Kidney (tissue), 22 donors: ENCODE data around the gene LYZ. TPM values are rescaled to one million over a fixed set of nuclear protein-coding genes. Genes with fewer than 3 reads are reported as not detected.

Experiments
- DNase-seq, 5 donors: peaks; one replicate each; pipeline ENCODE4 v3.0.0-alpha.2; 2013 to 2020
- FAIRE-seq: peaks from 2 replicates; lab custom pipeline; 2012; peaks lifted over from hg19 to GRCh38; lab: Jason Lieb, UNC
- H3K27ac ChIP-seq, 2 donors: one replicate each; pipeline ENCODE4 v1.7.0; 2013; ENCODE audit warnings: low read depth in 2 of 2, low read length in 2 of 2, inconsistent platforms in 1 of 2
- H3K27me3 ChIP-seq: one replicate; pipeline ENCODE4 v1.7.1; 2013; ENCODE audit warnings: low read length, inconsistent platforms; ENCODE audit not compliant: control insufficient read depth, insufficient read depth
- H3K36me3 ChIP-seq, 3 donors: one replicate each; pipeline versions ENCODE4 v1.7.0 to v1.7.1; 2013; ENCODE audit warnings: low read length in 3 of 3, control low read depth in 1 of 3, inconsistent platforms in 1 of 3; ENCODE audit not compliant: insufficient read depth in 3 of 3, control insufficient read depth in 2 of 3
- H3K4me1 ChIP-seq, 3 donors: one replicate each; pipeline versions ENCODE4 v1.7.0 to v1.7.1; 2013; ENCODE audit warnings: low read length in 3 of 3, inconsistent platforms in 1 of 3, low read depth in 1 of 3; ENCODE audit not compliant: control insufficient read depth in 2 of 3, insufficient read depth in 2 of 3
- H3K4me3 ChIP-seq, 3 donors: one replicate each; pipeline versions ENCODE4 v1.7.0 to v1.8.1; 2013; ENCODE audit warnings: low read length in 3 of 3, control low read depth in 1 of 3, inconsistent platforms in 1 of 3
- H3K9ac ChIP-seq, 3 donors: one replicate each; pipeline versions ENCODE4 v1.7.0 to v1.7.1; 2013; ENCODE audit warnings: low read length in 3 of 3, control low read depth in 1 of 3, inconsistent platforms in 1 of 3
- H3K9me3 ChIP-seq, 3 donors: one replicate each; pipeline versions ENCODE4 v1.7.0 to v1.7.1; 2013; ENCODE audit warnings: low read length in 3 of 3, control low read depth in 1 of 3, inconsistent platforms in 1 of 3; ENCODE audit not compliant: control insufficient read depth in 2 of 3, insufficient read depth in 1 of 3
- CTCF ChIP-seq: IDR thresholded peaks from 3 replicates; pipeline ENCODE4 v1.5.1; 2012; ENCODE audit warnings: mild to moderate bottlenecking, moderate library complexity, borderline replicate concordance; ENCODE audit not compliant: insufficient read depth; ENCODE audit errors: extremely low read depth
- intact Hi-C: fragments of 100-400 bp; cut with DNase I; formaldehyde crosslinking; loops from one replicate; pipeline ENCODE4 v1.11.1; 2022
- long read RNA-seq, 10 donors: library from polyadenylated mRNA in 1 of 10; unstranded in 1 of 10; transcript quantifications; one replicate each; pipeline ENCODE4 v2.0.0 and lab custom pipeline, GENCODE V29; 2021 to 2026
- polyA plus RNA-seq: library from polyadenylated mRNA; stranded (reverse); fragments of 350-450 nt; fragmentation: Illumina TruSeq; extraction: RNeasy Lipid Tissue Mini Kit (QIAGEN cat#74804); gene quantifications from one replicate; pipeline ENCODE4 v1.2.3, GENCODE V29; 2014; ENCODE audit warnings: low read depth, low replicate concordance; ENCODE audit not compliant: insufficient read depth
- total RNA-seq: library from RNA; stranded (reverse); fragmentation: NEBNext Ultra II Directional; extraction: Animal tissue kit (Norgen Biotek cat#: 25700); gene quantifications from one replicate; pipeline ENCODE4 v1.2.1, GENCODE V29; 2021
- donor health status: control.
- donor health status: control.
- donor health status: control.
- donor health status: control.
- donor health status: control.
- donor health status: DM: yes; HTN: yes; CAD: no.
- donor health status: Normal renal cell carcinoma (clear cell type).

Gene LYZ
- total RNA-seq (70.9 TPM), polyA plus RNA-seq (7.1 TPM)
- long read RNA-seq, donor 1, partial matches to known transcripts, result 0 of 2 reads
- long read RNA-seq, donor 1, other reads (novel, unspliced or antisense), result 0 of 2 reads
- long read RNA-seq, donor 2, transcript LYZ-201 (4 exons, 1,530 nt), result major isoform, 6 of 6 reads
- long read RNA-seq, donor 2, partial matches to known transcripts, result 0 of 6 reads
- long read RNA-seq, donor 2, other reads (novel, unspliced or antisense), result 0 of 6 reads
- long read RNA-seq, donor 3, transcript LYZ-201 (4 exons, 1,530 nt), result major isoform, 9 of 9 reads
- long read RNA-seq, donor 3, partial matches to known transcripts, result 0 of 9 reads
- long read RNA-seq, donor 3, other reads (novel, unspliced or antisense), result 0 of 9 reads
- long read RNA-seq, donor 4, partial matches to known transcripts, result 0 of 4 reads
- long read RNA-seq, donor 4, other reads (novel, unspliced or antisense), result 0 of 4 reads
- long read RNA-seq, donor 5, partial matches to known transcripts, result 0 of 3 reads
- long read RNA-seq, donor 5, other reads (novel, unspliced or antisense), result 0 of 3 reads
- long read RNA-seq, donor 6, partial matches to known transcripts, result 0 of 2 reads
- long read RNA-seq, donor 6, other reads (novel, unspliced or antisense), result 0 of 2 reads
- long read RNA-seq, donor 7, transcript LYZ-201 (4 exons, 1,530 nt), result major isoform, 5 of 7 reads
- long read RNA-seq, donor 7, partial matches to known transcripts, result 0 of 7 reads
- long read RNA-seq, donor 7, other reads (novel, unspliced or antisense), result 2 of 7 reads
- long read RNA-seq, donor 8, partial matches to known transcripts, result 0 of 3 reads
- long read RNA-seq, donor 8, other reads (novel, unspliced or antisense), result 0 of 3 reads
- long read RNA-seq, donor 9, partial matches to known transcripts, result 0 of 2 reads
- long read RNA-seq, donor 9, other reads (novel, unspliced or antisense), result 0 of 2 reads
- long read RNA-seq, donor 10, result 0 reads

DNA sequence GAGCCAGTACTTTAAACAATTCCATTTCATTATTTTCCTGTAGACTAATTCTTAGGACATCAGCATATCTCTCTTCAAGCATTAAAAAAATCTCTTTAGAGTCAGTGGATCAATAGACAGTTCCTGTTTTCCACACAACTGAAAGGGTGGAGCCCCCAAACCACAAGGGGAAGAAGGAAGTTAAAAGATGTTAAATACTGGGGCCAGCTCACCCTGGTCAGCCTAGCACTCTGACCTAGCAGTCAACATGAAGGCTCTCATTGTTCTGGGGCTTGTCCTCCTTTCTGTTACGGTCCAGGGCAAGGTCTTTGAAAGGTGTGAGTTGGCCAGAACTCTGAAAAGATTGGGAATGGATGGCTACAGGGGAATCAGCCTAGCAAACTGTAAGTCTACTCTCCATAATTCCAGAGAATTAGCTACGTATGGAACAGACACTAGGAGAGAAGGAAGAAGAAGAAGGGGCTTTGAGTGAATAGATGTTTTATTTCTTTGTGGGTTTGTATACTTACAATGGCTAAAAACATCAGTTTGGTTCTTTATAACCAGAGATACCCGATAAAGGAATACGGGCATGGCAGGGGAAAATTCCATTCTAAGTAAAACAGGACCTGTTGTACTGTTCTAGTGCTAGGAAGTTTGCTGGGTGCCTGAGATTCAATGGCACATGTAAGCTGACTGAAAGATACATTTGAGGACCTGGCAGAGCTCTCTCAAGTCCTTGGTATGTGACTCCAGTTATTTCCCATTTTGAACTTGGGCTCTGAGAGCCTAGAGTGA lies at the start of gene LYZ:
LYZ (plus strand) TSS at position 220 of the 777 bp plus-strand sequence; CDS start at position 248, 28 bp downstream.
- H3K27ac ChIP-seq, result no peak within 1 kb of the TSS
- FAIRE-seq, result no peak

GRCh38 chr12:69298947-69299346 lies 49.2 kb upstream of the LYZ start:
- TF ChIP-seq CTCF, result no peak
- Histone ChIP-seq H3K36me3 (no peaks in the 10 kb centered on the region), H3K4me1 (no peaks in the 10 kb centered on the region), H3K9me3 (no peaks in the 10 kb centered on the region), H3K4me3 (no peak overlapping the region), H3K27me3 (no peaks in the 10 kb centered on the region), H3K27ac (no peak overlapping the region), H3K9ac (no peak overlapping the region)
- FAIRE-seq (no peak), DNase-seq (no peak)
- intact Hi-C loops, result no loop called here

More for the DNA sequence above, at the start of gene LYZ:
- intact Hi-C loops, result no loop called here
- Histone ChIP-seq H3K9me3 (no peaks in the 10 kb centered on the region), H3K4me3 (peak within 1 kb of the TSS in 1 of 3 donors; percentile 23), H3K9ac (no peak within 1 kb of the TSS), H3K4me1 (no peaks in the 10 kb centered on the region), H3K36me3 (no peaks in the 10 kb centered on the region), H3K27me3 (no peaks in the 10 kb centered on the region)
- DNase-seq, result no peak
- no peak for TF ChIP-seq CTCF

- no peak overlapping the region for H3K27ac ChIP-seq
- no peaks in the 10 kb centered on the region for H3K9me3 ChIP-seq
- no peaks in the 10 kb centered on the region for H3K4me1 ChIP-seq
- no peak overlapping the region for H3K9ac ChIP-seq
- H3K4me3 ChIP-seq, result no peak overlapping the region
- FAIRE-seq (no peak), DNase-seq (no peak)
- no peaks in the 10 kb centered on the region for H3K36me3 ChIP-seq
- TF ChIP-seq CTCF, result no peak
- intact Hi-C loops, result no loop called here
- no peaks in the 10 kb centered on the region for H3K27me3 ChIP-seq
Observed at GRCh38 chr12:69304284-69304683, 43.9 kb upstream of the LYZ start.
